Skeletal muscle cell (primary cell): ENCODE data around the gene CCR5.
"Not testable (repeated sequence)": the region's sequence is repeated elsewhere in the genome, so short reads cannot be mapped to it uniquely, and the experiment has no call there.

Source experiments
- DNase-seq: peaks from one replicate; pipeline ENCODE4 v3.0.0-alpha.2; 2010; ENCODE audit warnings: low read depth
- H3K4me3 ChIP-seq: 2 replicates; pipeline ENCODE4 v1.5.1; 2011; ENCODE audit warnings: low read depth, mild to moderate bottlenecking, control low read depth, low read length, moderate library complexity

Gene CCR5

DNA sequence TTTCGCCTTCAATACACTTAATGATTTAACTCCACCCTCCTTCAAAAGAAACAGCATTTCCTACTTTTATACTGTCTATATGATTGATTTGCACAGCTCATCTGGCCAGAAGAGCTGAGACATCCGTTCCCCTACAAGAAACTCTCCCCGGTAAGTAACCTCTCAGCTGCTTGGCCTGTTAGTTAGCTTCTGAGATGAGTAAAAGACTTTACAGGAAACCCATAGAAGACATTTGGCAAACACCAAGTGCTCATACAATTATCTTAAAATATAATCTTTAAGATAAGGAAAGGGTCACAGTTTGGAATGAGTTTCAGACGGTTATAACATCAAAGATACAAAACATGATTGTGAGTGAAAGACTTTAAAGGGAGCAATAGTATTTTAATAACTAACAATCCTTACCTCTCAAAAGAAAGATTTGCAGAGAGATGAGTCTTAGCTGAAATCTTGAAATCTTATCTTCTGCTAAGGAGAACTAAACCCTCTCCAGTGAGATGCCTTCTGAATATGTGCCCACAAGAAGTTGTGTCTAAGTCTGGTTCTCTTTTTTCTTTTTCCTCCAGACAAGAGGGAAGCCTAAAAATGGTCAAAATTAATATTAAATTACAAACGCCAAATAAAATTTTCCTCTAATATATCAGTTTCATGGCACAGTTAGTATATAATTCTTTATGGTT, at the start of gene CCR5:
TSS of gene CCR5 (plus strand) at position 108 of the 680 bp plus-strand sequence. CDS start 1,957 bp downstream, outside the sequence.
- no peak for DNase-seq
- H3K4me3 ChIP-seq = no peak within 1 kb of the TSS

DNA sequence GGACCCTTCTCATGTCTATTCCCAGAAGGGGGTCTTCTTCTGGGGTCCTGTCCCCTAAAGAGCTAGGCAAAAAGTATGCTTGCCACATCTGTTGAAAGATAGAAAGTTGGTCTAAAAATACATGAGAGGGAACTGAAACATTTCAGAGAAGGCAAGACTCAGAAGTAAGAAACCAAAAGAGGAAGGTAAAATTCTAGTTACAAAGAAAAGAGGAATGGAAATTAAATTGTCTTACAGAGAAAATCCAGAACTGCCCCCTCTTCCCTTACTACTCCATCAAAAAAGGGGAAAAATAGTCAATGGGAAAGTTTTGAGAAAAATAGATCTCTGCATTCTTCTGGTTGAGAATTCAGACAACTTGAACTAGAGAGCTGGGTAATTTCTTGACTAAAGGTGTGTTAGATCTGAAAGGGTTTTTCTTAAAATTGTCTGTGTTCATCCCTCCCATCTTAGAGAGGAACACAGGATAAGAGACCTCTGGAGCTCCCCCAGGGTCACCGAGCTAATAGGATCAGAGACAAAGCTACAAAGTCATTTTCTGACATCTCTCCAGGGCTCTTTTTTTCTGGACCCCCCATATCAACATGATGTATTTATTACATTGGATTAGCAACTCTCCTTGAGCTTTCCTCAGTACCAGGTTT, 49.2 kb upstream of the CCR5 start:
- DNase-seq = no peak
- no peak overlapping the region for H3K4me3 ChIP-seq

DNA sequence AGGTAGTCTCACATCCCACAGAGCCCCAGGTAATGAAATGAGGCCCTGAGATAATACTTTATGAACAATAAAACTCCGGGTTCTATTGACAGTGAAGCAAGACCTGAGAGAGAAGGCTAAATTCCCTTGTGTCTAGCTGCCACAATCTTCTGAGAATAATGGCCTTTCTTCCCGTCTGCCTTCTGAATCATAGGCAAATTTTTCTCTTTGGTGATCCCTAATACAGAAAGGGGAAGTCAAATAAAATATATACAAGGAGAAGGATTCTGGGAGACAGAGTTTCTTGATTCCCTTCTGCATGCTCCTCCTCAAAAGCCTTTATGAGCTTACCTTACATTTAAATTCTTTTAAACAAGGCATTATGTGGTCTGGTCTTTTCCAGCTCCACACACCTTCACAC, 46.7 kb upstream of the CCR5 start:
- H3K4me3 ChIP-seq = no peak overlapping the region
- DNase-seq = no peak

DNA sequence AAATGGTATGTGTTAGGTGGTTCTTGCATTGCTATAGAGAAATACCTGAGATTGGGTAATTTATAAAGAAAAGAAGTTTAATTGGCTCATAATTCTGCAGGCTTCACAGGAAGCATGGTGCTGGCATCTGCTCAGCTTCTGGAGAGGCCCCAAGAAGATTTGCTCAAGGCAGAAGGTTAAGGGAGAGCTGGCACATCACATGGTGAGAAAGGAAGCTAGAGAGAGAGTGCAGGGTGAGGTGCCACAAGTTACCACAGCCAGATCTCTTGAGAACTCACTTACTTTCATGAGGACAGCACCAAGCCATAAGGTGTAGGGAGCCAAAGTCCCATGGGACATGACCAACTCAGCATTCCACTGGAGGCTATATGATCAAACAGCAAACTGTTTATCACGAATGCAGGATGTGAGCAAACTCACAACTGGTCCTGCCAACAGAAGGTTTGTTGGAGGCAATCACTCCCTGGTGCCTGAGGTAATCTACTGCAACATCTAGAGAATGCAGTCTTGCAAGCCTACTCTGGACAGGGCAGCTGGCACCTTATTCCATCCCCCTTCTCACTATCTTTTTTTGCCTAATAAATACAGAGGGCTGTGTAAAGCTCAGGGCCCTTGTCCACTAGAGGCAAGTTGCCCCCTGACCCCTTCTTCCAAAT, 45.0 kb upstream of the CCR5 start:
- no peak overlapping the region for H3K4me3 ChIP-seq
- no peak for DNase-seq

DNA sequence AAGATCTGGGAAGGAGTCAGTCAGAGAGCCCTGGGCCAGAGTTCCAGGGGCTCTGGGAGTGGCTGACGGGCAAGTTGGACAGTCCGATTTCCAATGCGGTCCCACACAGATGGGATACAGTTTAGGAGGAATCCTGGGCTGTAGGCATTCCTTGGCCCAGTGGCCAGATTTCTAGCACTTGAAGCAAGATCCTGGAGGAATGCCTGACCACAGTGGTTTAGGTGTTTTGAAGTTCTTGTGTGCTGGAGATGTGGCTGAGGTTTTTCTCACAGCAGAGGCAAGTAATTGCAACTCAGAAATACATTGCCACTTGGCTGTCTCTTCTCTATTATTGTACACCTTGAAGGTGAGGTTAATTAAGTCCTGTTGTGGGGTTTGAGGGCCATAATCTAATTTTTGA, 40.1 kb upstream of the CCR5 start:
- not testable (repeated sequence) for DNase-seq, H3K4me3 ChIP-seq

DNA sequence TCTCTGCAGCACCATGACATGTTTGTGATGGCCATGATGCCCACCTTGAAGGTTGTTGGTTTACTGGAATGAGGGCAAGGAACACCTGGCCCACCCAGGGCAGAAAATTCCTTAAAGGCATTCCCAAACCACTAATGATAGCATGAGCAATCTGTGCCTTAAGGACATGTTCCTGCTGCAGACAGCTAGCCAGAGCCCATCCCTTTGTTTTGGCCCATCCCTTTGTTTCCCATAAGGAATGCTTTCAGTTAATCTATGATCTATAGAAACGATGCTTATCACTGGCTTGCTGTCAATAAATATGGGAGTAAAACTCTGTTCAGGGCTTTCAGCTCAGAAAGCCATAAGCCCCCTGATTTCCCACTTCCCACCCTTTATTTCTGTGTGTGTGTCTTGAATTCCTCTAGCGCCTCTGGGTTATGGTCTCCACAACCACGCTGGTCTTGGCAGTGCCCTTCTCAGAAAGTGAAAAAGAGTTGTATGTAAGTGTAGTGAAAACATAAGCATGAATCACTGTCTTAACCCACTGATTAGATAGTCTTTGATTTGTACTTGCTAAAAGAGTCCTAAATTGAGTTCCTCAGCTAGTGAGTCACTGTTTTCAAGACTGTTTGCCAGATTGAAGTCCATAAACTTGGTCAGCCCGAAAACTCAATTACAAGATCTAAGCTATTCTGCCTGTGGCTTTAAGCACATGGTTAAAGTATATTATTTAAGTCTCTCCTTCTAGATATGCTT, 35.8 kb upstream of the CCR5 start:
- peak; percentile 6 for DNase-seq
- no peak overlapping the region for H3K4me3 ChIP-seq

DNA sequence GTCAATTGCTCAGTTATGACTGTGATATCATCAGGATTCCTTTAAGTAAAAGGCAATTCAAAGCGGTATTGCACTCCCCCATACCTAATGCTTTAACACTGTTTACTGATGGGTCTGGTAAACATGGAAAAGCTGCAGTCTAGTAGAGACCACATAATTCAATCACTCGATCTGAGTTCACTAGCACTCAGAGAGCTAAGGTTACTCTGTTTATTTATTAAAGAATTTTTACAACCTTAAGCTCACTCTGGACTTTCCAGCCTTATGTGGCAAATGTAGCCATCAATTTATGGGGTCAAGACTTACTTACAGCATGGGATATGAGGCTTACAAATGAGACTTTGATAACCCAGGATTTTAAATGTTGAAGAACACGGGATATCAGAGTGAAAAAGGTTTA, 35.2 kb upstream of the CCR5 start:
- DNase-seq = no peak

DNA sequence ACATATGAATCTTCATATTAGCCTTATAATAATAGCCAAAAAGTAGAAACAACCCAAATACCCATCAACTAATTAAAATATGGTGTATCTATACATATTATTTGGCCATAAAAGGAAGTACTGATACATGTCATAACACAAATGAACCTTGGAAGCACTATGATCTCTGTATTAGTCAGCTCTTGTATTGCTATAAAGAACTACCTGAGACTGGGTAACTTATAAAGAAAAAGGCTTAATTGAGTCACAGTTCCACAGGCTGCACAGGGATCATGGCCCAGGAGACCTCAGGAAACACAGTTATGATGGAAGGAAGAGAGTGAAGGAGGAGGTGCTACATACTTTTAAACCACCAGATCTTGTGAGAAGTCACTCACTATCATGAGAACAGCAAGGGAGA, 32.8 kb upstream of the CCR5 start:
- no peak for DNase-seq

More for the DNA sequence above, 35.2 kb upstream of the CCR5 start:
- H3K4me3 ChIP-seq = no peak overlapping the region

DNA sequence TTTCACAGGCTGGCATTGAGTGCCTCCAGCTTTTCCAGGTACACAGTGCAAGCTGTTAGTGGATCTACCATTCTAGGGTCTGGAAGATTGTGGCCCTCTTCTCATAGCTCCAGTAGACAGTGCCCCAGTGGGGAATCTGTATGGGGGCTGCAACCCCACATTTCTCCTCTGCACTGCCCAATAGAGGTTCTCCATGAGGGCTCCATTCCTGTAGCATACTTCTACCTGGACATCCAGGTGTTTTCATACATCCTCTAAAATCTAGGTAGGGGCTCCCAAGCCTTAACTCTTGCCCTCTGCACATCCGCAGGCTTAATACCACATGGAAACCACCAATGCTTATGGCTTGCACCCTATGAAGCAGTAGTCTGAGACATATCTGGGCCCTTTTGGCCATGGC, 31.9 kb upstream of the CCR5 start:
- no peak overlapping the region for H3K4me3 ChIP-seq

More for the DNA sequence above, 32.8 kb upstream of the CCR5 start:
- no peak overlapping the region for H3K4me3 ChIP-seq

DNA sequence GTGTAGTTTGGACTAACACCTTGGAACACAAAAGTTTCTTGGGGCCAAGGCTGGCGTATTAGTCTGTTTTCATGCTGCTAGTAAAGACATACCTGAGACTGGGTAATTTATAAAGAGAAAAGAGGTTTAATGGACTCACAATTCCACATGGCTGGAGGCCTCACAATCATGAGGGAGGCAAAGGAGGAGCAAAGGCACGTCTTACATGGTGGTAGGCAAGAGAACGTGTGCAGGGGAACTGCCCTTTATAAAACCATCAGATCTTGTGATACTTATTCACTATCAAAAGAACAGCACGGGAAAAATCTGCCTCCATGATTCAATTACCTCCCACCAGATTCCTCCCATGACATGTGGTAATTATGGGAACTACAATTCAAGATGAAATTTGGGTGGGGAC, 26.3 kb upstream of the CCR5 start:
- no peak for DNase-seq
- no peak overlapping the region for H3K4me3 ChIP-seq

More for the DNA sequence above, 31.9 kb upstream of the CCR5 start:
- DNase-seq = no peak

DNA sequence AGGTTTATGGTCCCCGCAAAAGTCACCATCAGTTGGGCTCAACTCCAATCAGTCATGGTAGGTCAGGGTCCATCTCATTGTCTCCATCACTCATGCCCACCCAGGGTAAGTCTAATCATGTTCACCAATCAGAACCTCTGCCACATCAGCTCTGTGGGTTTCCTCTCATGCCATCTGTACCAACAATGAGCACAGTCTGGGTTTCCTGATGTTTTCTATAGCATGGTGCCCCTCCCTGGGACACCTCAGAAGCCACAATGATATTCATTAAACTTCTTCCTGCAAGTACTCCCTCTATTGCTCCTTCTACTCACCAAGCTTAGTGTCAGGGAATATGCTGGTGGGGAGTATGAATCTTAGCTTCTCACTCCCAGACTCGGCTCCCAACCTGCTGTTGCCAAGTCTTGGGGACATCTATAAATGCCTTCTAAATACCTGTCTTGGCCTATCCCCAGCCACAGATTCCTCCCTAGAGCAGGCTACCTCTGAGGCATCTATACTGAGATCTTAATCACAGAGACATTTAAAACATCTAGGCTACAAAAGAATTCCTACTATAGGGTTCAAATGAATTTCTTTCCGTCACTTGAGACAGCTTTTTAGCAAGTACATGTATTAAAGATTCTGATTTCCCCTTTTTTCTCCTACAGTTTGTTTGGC, 21.8 kb upstream of the CCR5 start:
- no peak for DNase-seq
- H3K4me3 ChIP-seq = no peak overlapping the region

DNA sequence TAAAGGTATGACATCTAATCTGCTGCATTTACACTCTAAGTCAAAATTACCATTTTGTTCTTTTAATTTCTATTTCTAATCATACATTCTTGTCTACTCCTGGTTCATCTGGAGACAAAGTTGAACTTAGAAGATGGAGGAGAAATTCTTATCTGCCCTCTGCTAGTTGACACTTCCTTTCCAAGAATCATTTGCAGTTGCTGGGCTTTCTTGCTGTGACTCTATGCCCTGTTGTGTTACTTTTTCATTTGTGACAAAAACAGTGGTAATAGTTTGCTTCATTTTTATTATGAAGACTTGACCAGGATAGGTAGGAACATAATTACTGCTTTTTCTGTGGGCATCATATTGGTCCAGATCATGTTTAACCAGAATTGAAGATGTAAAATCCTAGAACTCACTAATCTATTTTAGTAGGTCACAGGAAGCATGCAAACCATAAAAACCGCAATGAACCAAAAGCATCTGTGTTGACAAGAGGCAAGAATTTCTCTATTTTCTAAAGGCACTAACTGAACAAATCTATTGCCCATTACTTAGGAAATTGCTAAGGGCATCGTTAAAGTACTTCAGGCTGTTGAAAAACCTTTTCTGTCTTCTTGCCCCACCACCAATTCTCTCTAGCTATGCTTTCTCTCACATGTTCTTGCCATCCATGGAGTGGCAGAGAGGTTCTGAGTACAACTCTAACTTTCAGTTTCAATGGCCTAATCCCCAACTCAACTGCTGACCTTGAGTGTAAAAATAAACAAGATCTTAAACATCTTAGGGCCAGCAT, 21.1 kb upstream of the CCR5 start:
- H3K4me3 ChIP-seq = no peak overlapping the region
- no peak for DNase-seq

DNA sequence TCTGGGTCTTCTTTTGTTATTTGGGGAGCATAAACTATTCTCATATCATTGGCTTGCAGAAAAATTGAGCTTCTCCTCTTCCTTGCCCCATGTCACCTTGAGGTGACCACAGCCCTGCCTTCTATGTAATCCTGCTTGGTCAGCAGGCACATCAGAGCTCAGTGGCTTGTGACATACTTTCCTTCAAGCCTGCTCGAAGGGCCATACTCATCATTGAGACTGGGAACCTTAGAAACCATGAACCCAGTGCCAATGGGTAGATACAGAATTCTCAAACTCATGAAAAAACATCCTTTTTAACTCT, 20.5 kb upstream of the CCR5 start:
- DNase-seq = no peak
- H3K4me3 ChIP-seq = no peak overlapping the region

DNA sequence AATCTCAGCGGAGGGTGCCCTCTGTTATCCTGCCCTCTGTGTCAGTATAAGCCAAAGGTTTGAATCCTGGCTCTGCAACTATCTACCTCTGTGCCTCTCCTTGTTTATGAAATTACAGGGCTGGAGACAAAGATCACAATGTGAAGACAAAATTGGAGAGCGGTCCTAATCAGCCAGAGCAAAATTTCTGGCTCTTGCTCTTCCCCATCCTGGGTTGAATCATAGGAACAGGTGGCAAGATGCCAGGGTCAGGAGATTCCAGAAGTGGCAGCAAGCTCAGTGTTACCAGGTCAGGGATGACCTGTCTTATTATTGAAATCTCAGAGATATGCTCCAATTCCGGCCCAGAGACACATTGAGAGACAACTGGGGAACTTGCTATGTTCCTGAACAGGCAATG, 19.1 kb upstream of the CCR5 start:
- H3K4me3 ChIP-seq = no peak overlapping the region
- no peak for DNase-seq

DNA sequence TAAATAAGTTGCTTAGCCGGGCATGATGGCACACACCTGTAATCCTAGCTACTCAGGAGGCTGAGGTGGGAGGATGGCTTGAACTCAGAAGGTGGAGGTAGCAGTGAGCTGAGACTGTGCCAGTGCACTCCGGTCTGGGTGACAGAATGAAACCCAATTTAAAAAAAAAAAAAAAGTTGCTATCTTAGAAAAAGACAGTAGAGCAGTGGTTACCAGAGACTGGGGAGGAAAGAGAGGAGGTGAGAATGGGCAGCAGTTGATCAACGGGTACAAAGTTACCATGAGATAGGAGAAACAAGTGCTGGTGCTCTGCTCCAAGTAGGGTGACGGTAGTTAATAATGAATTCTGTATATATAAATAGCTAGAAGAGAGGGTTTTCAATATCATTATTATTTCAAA, 17.7 kb upstream of the CCR5 start:
- no peak for DNase-seq
- H3K4me3 ChIP-seq = no peak overlapping the region

DNA sequence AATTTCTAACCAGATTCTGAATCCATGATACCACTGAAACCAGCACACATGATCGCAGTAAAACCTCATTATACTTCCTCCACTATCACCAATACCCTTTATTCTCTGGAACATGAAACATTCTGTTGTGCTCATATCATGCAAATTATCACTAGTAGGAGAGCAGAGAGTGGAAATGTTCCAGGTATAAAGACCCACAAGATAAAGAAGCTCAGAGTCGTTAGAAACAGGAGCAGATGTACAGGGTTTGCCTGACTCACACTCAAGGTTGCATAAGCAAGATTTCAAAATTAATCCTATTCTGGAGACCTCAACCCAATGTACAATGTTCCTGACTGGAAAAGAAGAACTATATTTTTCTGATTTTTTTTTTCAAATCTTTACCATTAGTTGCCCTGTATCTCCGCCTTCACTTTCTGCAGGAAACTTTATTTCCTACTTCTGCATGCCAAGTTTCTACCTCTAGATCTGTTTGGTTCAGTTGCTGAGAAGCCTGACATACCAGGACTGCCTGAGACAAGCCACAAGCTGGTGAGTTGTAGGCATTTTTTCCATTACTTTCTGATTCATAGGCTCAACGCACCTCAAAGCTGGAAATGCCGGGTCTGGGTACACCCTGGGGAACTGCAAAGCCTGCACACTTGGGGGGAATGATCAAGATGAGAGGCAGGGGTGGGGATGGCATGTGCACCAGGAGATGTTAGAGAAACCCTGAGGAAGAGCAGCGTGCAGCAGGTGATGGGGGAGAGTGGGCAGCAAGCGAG, 16.9 kb upstream of the CCR5 start, which contains the start of gene CCR2:
TSS of gene CCR2 (plus strand) at position 465 of the 764 bp plus-strand sequence. CDS start 3,417 bp downstream, outside the sequence.
- DNase-seq = no peak
- no peak within 1 kb of the TSS for H3K4me3 ChIP-seq

DNA sequence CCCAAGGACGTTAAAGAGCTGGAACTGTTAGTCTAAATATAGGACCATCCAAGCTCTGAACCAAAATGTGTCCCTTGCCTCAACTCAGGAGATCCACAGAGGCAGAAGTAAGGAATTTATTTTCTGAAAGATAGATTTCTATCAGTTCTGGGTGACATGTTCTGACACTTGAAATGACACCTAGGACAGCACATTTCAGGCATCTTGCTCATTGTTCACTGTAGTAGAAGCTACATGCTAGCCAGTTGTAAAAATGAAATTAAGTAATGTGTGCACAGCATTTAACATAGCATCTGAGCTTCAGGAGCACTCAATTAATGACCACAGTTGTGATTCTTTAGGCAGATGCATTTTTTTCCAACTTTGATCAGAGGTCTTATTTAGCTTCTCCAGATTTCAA, 16.3 kb upstream of the CCR5 start:
- H3K4me3 ChIP-seq = no peak overlapping the region
- DNase-seq = no peak

DNA sequence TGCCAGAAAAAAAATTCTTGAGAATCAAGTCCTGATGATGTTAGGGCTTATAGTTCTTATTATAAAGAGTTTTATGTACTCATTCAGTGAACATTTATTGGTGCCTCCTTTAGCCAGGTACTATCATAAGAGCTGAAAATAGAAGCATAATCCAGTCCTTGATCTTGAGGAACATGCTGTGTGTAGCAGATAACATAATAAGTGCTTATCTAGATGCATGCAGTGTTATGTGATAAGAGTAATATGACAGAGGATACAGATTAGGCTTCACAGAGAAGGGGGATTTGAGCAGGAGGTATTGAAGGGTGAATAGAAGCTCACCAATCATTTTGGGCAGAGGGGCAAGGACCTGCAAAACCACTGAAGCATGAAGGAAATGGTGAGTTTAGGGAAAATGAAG, 15.8 kb upstream of the CCR5 start:
- no peak for DNase-seq
- no peak overlapping the region for H3K4me3 ChIP-seq
